IPS-18a (cell line): ENCODE data around the gene GPR39.

Experiments
- H3K27ac ChIP-seq: one replicate; pipeline ENCODE4 v1.5.1; 2013; ENCODE audit warnings: low read length
- H3K27me3 ChIP-seq: one replicate; pipeline ENCODE4 v1.6.1; 2013; ENCODE audit warnings: mild to moderate bottlenecking, low read length; ENCODE audit not compliant: control insufficient read depth, insufficient read depth
- H3K36me3 ChIP-seq: one replicate; pipeline ENCODE4 v1.6.1; 2013; ENCODE audit warnings: low read depth, low read length; ENCODE audit not compliant: control insufficient read depth
- H3K4me1 ChIP-seq: one replicate; pipeline ENCODE4 v1.6.1; 2013; ENCODE audit warnings: low read depth, low read length; ENCODE audit not compliant: control insufficient read depth
- H3K4me3 ChIP-seq: one replicate; pipeline ENCODE4 v1.5.1; 2013; ENCODE audit warnings: low read length
- H3K9ac ChIP-seq: one replicate; pipeline ENCODE4 v1.6.1; 2013; ENCODE audit warnings: mild to moderate bottlenecking, low read length, moderate library complexity
- H3K9me3 ChIP-seq: one replicate; pipeline ENCODE4 v1.6.1; 2013; ENCODE audit warnings: low read depth, low read length; ENCODE audit not compliant: control insufficient read depth

Gene GPR39

GRCh38 chr2:132477436-132477835 lies 60.8 kb downstream of the GPR39 start:
- H3K27ac ChIP-seq: no peak overlapping the region
- no peaks in the 10 kb centered on the region for H3K36me3 ChIP-seq
- H3K9me3 ChIP-seq: no peaks in the 10 kb centered on the region
- H3K27me3 ChIP-seq: no peaks in the 10 kb centered on the region
- H3K4me1 ChIP-seq: no peaks in the 10 kb centered on the region
- H3K4me3 ChIP-seq: no peak overlapping the region
- H3K9ac ChIP-seq: no peak overlapping the region

GRCh38 chr2:132477962-132478361 lies 61.4 kb downstream of the GPR39 start:
- Histone ChIP-seq H3K9me3 (no peaks in the 10 kb centered on the region), H3K4me1 (no peaks in the 10 kb centered on the region), H3K36me3 (no peaks in the 10 kb centered on the region), H3K27me3 (no peaks in the 10 kb centered on the region), H3K4me3 (no peak overlapping the region), H3K27ac (no peak overlapping the region), H3K9ac (no peak overlapping the region)

- H3K9ac ChIP-seq: no peak overlapping the region
- H3K27me3 ChIP-seq: no peaks in the 10 kb centered on the region
- H3K36me3 ChIP-seq: no peaks in the 10 kb centered on the region
- no peaks in the 10 kb centered on the region for H3K9me3 ChIP-seq
- no peaks in the 10 kb centered on the region for H3K4me1 ChIP-seq
- no peak overlapping the region for H3K27ac ChIP-seq
- H3K4me3 ChIP-seq: no peak overlapping the region
These were observed 62.0 kb downstream of the GPR39 start for GRCh38 chr2:132478461-132479105.

GRCh38 chr2:132479155-132479554 lies 62.5 kb downstream of the GPR39 start:
- H3K4me1 ChIP-seq: no peaks in the 10 kb centered on the region
- H3K36me3 ChIP-seq: no peaks in the 10 kb centered on the region
- no peak overlapping the region for H3K9ac ChIP-seq
- H3K4me3 ChIP-seq: no peak overlapping the region
- H3K27ac ChIP-seq: no peak overlapping the region
- no peaks in the 10 kb centered on the region for H3K27me3 ChIP-seq
- H3K9me3 ChIP-seq: no peaks in the 10 kb centered on the region

- no peaks in the 10 kb centered on the region for H3K9me3 ChIP-seq
- H3K36me3 ChIP-seq: no peaks in the 10 kb centered on the region
- H3K27ac ChIP-seq: no peak overlapping the region
- no peak overlapping the region for H3K4me3 ChIP-seq
- no peak overlapping the region for H3K9ac ChIP-seq
- H3K27me3 ChIP-seq: no peaks in the 10 kb centered on the region
- no peaks in the 10 kb centered on the region for H3K4me1 ChIP-seq
These were observed 66.2 kb downstream of the GPR39 start for GRCh38 chr2:132482821-132483220.

- no peaks in the 10 kb centered on the region for H3K9me3 ChIP-seq
- no peak overlapping the region for H3K27ac ChIP-seq
- no peaks in the 10 kb centered on the region for H3K4me1 ChIP-seq
- H3K36me3 ChIP-seq: no peaks in the 10 kb centered on the region
- H3K9ac ChIP-seq: no peak overlapping the region
- H3K27me3 ChIP-seq: no peaks in the 10 kb centered on the region
- H3K4me3 ChIP-seq: no peak overlapping the region
These were observed 67.5 kb downstream of the GPR39 start for GRCh38 chr2:132484144-132484543.

GRCh38 chr2:132488491-132488890 lies 71.9 kb downstream of the GPR39 start:
- Histone ChIP-seq H3K27me3 (no peaks in the 10 kb centered on the region), H3K27ac (no peak overlapping the region), H3K4me1 (no peaks in the 10 kb centered on the region), H3K9me3 (no peaks in the 10 kb centered on the region), H3K36me3 (no peaks in the 10 kb centered on the region), H3K4me3 (no peak overlapping the region), H3K9ac (no peak overlapping the region)

GRCh38 chr2:132489150-132489549 lies 72.5 kb downstream of the GPR39 start:
- no peak overlapping the region for H3K4me3 ChIP-seq
- no peaks in the 10 kb centered on the region for H3K36me3 ChIP-seq
- no peaks in the 10 kb centered on the region for H3K9me3 ChIP-seq
- H3K9ac ChIP-seq: no peak overlapping the region
- no peak overlapping the region for H3K27ac ChIP-seq
- no peaks in the 10 kb centered on the region for H3K4me1 ChIP-seq
- H3K27me3 ChIP-seq: no peaks in the 10 kb centered on the region

GRCh38 chr2:132495881-132496280 lies 79.3 kb downstream of the GPR39 start:
- H3K9ac ChIP-seq: no peak overlapping the region
- no peaks in the 10 kb centered on the region for H3K9me3 ChIP-seq
- H3K4me3 ChIP-seq: no peak overlapping the region
- H3K27me3 ChIP-seq: no peaks in the 10 kb centered on the region
- no peak overlapping the region for H3K27ac ChIP-seq
- no peaks in the 10 kb centered on the region for H3K36me3 ChIP-seq
- H3K4me1 ChIP-seq: peaks cover 5% of the 10 kb centered on the region

- Histone ChIP-seq H3K9me3 (no peaks in the 10 kb centered on the region), H3K4me3 (no peak overlapping the region), H3K27ac (no peak overlapping the region), H3K9ac (no peak overlapping the region), H3K4me1 (peaks cover 5% of the 10 kb centered on the region), H3K27me3 (no peaks in the 10 kb centered on the region), H3K36me3 (no peaks in the 10 kb centered on the region)
These were observed 80.0 kb downstream of the GPR39 start for GRCh38 chr2:132496555-132496954.

GRCh38 chr2:132497591-132497990 lies 81.0 kb downstream of the GPR39 start:
- Histone ChIP-seq H3K9ac (no peak overlapping the region), H3K9me3 (no peaks in the 10 kb centered on the region), H3K36me3 (no peaks in the 10 kb centered on the region), H3K4me1 (peaks cover 5% of the 10 kb centered on the region), H3K27ac (no peak overlapping the region), H3K27me3 (no peaks in the 10 kb centered on the region), H3K4me3 (no peak overlapping the region)

GRCh38 chr2:132503701-132504100 lies 87.1 kb downstream of the GPR39 start:
- Histone ChIP-seq H3K27ac (no peak overlapping the region), H3K36me3 (no peaks in the 10 kb centered on the region), H3K27me3 (no peaks in the 10 kb centered on the region), H3K9me3 (peaks cover 6% of the 10 kb centered on the region), H3K9ac (no peak overlapping the region), H3K4me3 (no peak overlapping the region), H3K4me1 (no peaks in the 10 kb centered on the region)
